GM19351 (cell line): Measurements from ENCODE around the gene EYS.
"Not testable (repeated sequence)": the region's sequence is repeated elsewhere in the genome, so short reads cannot be mapped to it uniquely, and the experiment has no call there.

ENCODE experiments used
- ATAC-seq: cut with Tn5 transposase; IDR thresholded peaks from one replicate; pipeline ENCODE4 v1.9.1; 2021; ENCODE audit warnings: mild to moderate bottlenecking, moderate library complexity; ENCODE audit not compliant: unreplicated experiment

The EYS gene

DNA sequence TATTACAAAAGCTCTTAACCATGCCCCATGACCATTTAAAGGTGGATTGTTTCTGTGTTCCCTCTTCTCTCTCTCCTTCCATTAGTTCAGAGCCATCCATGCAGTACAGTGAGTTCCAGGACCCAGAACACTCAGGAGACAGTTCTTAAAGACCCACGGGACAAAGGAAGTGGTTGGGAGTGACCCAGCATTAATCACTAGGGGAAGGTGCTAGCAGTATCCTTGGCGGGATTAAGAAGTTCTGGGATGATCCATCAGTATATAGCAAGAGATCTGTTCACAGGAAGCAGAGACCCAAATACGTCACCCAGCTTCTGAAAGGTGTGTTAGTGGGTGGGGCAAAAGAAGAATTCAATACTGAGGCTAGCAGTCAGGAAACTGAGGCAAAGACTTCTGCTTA lies 1917.3 kb downstream of the EYS start:
- no peak for ATAC-seq

DNA sequence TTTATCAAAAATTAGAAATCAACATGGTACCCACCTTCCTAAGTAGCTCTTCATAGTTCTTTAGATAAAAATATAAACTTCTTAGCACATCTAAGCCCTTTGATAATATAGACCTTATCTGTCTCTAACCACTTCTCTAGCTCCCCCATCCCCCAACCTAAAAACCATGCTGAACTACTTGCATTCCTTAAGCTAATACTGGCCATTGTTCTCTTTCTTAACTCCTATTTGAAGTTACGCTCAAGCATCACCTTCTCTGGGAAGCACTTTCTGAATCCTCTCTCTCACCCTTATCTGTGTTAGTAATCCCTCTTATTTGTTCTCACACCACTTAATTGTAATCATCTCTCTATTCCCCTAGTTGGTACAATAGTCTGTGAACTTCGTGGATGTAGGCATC lies 1918.5 kb downstream of the EYS start:
- ATAC-seq = no peak

DNA sequence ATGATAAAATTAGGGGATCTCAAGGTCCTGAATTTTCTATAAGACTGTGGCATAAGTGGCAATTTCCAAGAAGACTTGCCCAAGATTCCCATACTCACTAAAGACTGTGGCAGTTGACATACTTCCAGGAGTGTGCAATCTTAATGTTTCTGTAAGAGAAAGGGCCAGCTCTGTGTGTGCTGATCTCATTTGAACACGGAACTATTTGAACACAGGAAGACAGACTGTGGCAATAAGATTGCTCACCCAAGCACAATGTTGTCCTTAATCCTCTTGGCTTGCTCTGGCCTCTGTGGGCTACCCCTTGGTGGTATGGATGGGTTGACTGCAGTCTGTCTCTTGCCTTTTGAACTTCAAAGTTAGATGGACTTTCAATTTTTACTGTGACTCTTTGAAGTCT lies 1920.0 kb downstream of the EYS start:
- ATAC-seq = no peak

DNA sequence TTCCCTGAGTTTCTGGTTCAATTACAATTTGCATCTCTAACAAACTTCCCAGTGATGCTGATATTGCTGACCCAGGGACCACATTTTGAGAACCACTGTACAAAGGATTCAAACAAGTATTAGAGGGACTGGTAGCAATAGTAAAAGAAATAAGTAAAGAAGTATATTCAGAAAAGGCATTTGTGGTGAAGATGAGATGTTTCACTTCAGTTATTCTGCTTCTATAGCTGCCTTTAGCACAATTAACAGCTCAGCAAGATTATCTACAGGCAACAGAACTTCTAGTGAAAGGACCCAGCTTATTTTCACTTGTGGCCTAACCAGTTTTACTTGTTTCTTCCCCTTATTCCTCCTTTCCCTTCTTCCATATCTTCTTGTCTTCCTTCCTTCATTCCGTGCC lies 1922.0 kb downstream of the EYS start:
- peak; percentile 80 for ATAC-seq

DNA sequence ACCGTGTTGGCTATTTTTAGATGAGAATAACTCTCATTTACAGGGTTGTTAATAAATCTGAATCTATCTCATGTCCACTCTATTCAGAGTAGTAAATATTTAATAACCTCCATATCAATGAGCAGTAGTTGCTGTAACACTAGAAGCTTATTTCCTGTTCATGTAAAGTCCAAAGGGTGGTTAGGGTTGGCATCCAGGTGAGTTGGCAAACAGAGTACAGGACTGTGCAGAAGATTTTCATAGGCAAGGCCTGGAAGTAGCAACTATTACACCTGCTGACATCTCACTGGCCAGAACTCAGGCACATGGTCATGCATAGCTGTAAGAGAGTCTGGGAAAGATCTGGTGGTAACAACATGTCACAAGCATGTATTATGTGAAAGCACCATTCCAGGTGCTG lies 1923.9 kb downstream of the EYS start:
- ATAC-seq = peak; percentile 39

DNA sequence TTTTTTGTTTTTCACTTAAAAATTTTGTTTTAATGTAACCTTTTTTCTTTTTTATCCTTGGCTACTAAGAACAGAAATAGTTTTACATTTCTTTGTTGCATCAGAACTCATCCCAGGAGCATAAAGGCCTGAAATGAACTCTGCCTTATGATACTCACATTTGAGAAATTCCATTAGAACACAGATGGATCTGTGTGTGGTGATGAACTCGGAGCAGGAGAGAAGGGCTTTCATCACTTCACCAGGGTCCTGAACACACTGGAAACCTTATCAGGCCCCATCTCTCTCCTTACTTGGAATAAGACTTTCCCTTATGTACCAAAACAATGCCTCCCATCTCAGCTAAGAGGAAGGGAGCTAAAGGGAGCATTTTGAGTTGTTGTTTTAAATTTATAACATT lies 1932.1 kb downstream of the EYS start:
- ATAC-seq = no peak

DNA sequence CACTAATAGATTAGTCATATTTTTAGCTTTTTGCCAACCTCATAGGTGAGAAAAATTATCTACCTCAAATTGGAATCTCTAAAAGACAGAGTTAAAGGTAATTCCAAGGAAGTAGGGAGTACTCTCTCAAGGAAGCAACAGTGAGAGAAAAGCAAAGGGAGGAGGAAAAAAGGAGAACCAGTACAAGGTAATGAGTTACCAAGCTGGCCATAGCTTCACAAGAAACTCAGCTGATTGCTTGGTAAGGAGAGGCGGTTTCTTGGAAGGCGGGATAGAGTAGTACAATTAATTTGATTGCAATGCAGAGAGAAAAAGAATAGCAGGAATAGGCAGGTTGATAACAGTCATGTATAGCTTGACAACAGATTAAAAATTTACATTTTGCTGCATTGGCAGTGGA lies 1933.8 kb downstream of the EYS start:
- ATAC-seq = no peak

DNA sequence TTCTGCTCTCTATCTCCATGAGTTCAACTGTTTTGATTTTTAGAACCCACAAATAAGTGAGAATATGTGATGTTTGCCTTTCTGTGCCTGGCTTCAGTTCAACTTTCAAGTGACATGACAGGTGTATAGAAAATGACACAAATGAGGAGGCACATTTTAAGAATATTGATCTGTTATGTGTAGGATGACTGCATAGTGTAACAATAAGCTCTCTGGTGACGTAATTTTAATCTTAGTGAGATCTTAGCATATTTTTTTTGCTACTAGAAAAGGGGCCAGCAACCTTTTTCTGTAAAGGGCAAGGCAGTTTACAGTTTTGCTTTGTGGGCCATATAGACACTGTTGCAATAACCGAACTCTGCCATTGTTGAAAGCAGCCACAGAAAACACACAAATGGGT lies 1941.2 kb downstream of the EYS start:
- ATAC-seq = no peak

DNA sequence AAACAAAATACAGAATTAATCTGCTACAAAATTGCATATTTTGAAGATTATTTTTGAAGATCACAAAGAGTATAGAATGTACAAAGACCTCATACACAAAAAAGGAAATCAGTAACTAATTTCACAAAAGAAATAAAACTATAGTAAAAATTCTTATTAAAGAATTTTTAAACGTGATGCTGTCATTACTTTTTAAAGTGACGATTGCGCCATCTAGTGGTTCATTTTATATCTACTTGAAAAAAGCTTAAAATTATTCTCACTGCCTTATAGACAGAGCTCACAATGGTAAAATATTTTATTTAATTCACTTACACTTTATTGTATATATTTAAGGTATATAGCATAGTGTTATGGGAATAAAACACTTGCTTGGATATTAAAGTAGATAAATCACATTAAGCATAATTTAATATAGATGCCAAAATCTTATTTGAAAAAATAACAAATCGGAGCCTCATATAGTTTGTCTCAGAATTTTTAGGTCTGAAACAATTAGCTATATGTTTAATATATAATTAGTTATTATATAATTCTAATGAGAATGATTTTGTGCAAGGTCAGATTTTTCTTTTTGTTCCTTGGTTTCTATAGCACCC lies 1942.6 kb downstream of the EYS start:
- ATAC-seq = peak; percentile 66

DNA sequence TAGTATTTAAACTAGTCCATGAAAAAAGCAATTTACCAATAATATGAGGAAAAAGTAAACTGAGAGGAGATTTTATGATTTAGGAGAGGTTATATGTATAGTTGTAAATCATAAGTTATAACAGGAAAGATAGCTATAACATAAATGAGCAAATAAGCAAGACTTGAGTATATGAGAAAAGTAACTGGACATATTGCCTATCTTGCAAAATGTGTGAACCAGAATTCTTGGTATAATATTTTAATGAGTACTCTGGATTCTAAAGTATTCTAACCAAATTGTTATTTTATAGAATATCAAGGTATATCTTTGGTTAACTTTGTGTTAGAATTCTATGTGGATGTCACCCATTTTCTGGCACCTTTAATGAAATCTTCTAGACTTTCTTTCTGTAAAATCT lies 1946.8 kb downstream of the EYS start:
- ATAC-seq = no peak

DNA sequence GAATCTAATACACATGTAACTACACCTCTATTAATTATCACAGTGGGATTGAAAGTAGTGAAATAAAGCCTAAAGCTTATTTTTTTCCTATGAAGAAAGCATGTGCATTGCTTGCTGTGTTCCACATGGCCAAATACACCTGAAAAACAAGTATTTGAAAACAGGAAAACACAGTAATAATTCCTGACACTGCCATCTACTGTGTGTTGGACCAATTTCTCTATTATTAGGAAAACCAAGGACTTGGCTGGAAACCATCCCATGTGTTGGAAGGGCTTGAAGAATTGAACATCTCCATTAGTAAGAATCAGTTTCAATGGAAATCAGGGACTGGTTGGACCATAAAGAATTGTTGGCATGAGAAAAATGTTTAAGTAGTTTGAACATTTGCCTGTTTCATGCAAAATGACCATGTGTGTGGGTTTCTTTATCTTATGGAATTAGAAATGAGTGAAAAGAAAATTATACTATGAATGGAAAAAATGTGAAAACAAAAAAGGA lies 1947.4 kb downstream of the EYS start:
- ATAC-seq = no peak

DNA sequence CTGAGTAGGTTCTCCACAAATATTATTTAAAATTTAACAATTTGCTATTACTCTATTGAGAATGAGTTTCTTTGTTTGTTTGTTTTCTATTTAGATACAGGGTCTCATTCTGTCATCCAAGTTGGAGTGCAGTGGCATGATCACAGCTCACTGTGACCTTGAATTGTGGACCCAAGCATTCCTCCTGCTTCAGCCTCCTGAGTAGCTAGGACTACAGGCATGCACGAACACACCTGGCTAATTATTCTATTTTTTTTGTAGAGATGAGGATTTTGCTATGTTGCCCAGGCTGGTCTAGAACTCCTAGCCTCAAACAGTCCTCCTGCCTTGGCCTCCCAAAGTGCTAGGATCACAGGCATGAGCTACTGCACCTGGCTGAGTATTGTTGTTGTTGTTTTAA lies 1949.2 kb downstream of the EYS start:
- no peak for ATAC-seq

DNA sequence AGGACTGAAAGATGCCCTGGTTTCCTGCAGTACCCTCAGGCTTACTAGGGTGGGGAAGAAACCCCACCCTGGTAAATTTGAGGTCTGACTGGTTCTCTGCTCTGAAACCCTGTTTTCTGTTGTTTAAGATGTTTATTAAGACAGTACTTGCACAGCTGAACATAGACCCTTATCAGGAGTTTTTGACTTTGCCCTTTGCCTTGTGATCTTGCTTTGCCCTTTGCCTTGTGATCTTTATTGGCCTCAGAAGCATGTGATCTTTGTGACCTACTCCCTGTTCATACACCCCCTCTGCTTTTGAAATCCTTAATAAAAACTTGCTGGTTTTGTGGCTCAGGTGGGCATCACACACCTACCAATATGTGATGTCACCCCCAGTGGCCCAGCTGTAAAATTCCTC lies 1949.8 kb downstream of the EYS start:
- ATAC-seq = not testable (repeated sequence)

DNA sequence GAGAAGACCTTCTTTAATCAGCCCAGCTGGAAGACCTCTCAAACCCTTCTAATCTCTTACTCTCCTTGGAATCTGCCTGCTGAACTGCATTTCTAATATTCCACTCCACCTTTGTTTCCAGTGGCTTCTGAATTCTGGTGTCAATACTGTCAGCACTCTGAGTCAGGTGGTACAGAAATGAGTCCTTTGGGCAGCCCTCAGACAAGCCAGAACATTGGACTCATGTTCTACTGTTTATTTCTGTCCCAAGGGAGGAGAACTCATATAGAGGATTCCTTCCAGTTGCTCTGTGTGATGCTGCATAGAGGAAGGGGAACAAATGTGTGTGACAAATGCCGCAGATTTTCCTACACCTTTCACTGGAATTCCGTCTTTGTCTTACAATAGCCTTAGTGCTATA lies 1956.6 kb downstream of the EYS start:
- no peak for ATAC-seq

DNA sequence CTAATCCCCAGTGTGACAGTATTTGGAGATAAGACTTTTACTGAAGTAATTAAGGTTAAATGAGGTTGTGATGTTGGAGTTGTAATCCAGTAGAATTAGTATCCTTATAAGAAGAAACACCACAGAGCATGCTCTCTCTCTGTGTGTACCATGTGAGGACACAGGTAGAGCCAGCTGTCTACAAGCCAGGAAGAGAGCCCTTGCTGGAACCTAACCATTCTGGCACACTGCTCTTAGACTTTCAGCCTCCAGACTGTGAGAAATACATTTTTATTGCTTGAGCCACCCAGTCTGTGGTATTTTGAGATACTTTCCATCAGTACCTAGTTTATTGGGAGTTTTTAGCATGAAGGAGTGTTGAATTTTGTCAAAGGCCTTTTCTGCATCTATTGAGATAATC lies 1961.2 kb downstream of the EYS start:
- ATAC-seq = no peak

DNA sequence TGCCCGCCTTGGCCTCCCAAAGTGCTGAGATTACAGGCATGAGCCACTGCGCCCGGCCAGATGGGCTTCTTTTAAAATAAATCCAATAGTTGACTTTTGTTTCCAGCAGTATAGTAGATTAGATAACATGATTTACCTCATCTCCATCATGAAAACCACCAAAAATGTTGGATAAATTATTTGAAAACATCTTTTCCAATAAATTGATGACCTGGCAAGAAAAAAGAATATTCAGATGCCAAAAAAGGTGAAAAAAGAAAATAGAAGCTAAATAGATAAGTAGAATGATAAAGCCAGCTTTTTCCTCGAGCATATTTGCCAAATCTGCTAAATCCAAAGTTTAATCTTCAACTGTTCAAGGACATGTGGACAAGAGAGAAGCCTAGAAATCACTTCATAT lies 1962.2 kb downstream of the EYS start:
- ATAC-seq = no peak

DNA sequence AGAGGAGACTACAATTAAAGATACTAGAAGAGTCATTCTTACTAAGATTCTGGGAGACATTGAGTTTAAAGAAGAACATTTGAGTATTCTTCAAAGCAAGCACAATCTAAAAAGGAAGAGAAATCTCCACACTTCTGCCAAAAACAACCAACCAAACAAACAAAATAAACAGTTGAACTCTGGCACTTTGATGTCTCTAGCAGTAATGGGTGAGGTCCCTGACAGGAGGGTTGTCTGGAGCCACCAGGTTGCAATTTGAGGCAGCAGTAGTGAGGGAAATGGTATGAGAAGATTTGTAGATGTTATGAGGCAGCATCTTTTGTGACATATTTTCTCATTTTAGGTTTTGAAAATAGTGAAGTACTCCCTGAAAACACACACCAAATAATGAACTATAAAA lies 1963.3 kb downstream of the EYS start:
- no peak for ATAC-seq

DNA sequence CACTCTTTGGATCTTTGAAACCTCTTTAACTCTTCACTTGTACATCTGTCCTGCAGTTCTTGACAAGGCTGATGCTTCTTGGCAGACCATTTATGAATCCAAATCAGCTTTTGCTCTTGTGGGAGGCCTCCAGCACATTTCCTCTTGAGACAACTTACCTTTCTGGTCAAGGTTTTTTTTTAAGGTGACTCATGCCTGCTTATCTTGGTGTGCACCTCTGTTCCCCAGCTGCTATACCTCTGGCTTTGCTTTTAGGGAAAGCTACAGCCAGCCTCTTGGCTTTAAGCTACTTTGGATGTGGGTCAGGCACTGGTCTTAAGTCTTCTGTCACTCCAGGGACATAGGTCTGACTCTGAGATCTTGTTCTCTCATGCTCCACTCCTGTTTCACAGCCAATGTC lies 1965.0 kb downstream of the EYS start:
- no peak for ATAC-seq

DNA sequence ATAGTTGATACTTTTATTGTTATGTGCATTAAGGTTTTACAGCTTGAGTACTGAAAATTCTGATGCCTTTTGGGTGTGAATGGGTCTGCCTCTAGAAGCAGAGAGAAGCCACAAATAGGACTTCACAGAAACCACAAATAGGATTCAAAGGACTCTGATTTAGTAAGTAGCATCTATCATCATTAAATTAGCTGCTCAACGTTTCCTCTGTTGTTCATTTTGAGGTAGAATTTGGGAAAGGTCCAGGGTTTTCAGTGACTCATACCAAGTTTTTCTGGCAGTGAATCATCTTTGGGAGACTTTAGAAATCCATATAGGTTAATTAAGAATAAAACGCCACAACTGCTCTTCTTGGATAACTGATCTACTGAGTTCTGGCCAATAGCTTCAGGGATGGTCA lies 1966.3 kb downstream of the EYS start:
- no peak for ATAC-seq

DNA sequence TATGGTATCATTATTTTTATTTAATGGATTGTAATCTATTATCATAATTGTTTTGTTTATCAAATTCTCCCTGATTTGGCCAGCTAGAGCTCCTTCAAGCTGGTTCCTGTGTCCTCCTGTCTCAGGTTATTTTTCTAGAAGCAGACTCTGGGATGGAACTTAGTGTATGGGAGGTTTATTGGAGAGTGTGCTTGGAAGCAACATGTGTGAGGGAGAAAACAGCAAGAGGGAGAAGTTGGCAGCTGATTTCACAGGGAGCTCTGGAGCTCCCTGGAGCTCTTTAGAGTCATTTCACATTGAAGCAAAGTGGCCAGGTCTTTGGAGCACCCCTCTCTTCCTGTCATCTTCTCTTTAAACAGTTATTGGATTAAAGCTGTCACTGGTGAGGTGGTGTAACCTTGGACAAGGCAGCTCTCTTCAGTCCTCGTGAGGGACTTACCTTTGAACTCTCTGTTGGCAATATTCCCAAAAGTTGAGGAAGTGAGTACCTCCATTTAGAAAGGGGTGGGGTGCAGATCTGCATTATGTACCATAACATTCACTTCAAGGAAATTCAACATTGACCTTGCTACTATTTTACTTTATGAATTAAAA lies 1967.8 kb downstream of the EYS start:
- no peak for ATAC-seq

DNA sequence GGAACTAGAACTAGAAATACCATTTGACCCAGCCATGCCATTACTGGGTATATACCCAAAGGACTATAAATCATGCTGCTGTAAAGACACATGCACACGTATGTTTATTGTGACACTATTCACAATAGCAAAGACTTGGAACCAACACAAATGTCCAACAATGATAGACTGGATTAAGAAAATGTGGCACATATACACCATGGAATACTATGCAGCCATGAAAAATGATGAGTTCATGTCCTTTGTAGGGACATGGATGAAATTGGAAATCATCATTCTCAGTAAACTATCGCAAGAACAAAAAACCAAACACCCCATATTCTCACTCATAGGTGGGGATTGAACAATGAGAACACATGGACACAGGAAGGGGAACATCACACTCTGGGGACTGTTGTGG lies 1968.8 kb downstream of the EYS start:
- not testable (repeated sequence) for ATAC-seq

DNA sequence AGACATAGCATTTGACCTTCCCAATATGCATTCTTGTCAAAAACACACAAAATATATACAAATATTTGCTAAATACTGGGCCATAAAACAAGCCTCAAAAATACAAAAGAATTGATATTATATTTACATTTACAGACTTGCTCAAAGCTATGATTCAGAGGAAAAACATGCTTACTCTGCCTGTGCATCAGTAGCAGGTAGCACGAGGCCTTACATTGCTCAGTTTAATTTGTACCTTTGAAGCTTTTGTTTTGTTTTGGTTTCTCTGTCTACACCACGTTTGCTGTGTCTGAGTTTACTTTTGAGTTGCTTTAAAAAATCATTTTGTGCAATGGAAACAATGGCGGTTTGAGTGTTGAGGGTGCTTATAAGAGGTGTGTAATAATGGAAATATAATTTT lies 1972.1 kb downstream of the EYS start:
- ATAC-seq = no peak

DNA sequence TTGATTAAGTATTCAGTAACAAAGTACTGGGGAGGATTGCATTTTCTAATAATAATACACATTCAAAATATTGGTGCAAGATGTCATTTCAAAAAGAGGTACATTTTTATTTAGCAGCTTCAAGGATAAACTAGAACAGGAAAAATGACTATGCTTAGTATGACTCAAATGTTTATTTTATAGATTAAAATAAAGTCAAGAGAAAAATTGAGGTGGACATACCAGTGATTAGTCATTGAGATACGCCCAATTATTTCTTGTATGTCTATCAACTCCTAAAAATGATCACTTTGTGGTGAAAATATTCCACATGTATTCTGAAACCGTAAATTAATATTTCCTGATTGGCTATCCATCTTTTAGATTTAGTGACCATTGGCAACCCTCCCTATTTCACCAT lies 1974.7 kb downstream of the EYS start:
- no peak for ATAC-seq
